Measurements from ENCODE around the gene GGACT. TPM values are rescaled to one million over a fixed set of nuclear protein-coding genes. Genes with fewer than 3 reads are reported as not detected.

Gene GGACT
- polyA plus RNA-seq, 1 donor from 2014 or later, result 1.7 TPM

DNA sequence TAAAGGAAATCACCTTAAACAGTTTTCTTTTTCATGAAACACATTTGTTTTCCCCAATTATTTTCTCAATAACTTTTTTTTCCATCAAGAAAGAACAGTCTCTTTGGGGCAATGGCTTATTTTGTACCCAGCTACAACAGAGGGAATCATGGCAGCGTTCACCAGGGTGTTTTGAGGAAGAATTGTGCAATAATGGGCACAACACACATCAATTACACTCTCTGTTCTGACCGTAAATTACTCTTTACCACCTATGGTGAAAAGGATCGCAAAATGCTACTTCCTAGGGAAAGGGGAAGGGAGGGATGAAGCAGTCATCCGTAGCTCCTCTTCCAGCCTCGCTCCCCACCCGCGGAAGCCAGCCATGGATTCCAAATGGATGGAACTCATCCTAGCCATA is 47.4 kb upstream of the GGACT start:
- H3K4me3 ChIP-seq (ENCODE audit: low read length), result no peak overlapping the region
- H3K36me3 ChIP-seq (ENCODE audit: insufficient read depth, low read length), result peaks cover 13% of the 10 kb centered on the region
- H3F3A ChIP-seq (ENCODE audit: insufficient read depth, low read length, poor library complexity, severe bottlenecking), result peaks cover 3% of the 10 kb centered on the region
- no peaks in the 10 kb centered on the region for H3K9me2 ChIP-seq (ENCODE audit: insufficient read depth, low read length)
- no peaks in the 10 kb centered on the region for H4K20me1 ChIP-seq (ENCODE audit: insufficient read depth)
- H3K9me3 ChIP-seq (ENCODE audit: low read length), result no peaks in the 10 kb centered on the region
- TF ChIP-seq, protein P1, sequence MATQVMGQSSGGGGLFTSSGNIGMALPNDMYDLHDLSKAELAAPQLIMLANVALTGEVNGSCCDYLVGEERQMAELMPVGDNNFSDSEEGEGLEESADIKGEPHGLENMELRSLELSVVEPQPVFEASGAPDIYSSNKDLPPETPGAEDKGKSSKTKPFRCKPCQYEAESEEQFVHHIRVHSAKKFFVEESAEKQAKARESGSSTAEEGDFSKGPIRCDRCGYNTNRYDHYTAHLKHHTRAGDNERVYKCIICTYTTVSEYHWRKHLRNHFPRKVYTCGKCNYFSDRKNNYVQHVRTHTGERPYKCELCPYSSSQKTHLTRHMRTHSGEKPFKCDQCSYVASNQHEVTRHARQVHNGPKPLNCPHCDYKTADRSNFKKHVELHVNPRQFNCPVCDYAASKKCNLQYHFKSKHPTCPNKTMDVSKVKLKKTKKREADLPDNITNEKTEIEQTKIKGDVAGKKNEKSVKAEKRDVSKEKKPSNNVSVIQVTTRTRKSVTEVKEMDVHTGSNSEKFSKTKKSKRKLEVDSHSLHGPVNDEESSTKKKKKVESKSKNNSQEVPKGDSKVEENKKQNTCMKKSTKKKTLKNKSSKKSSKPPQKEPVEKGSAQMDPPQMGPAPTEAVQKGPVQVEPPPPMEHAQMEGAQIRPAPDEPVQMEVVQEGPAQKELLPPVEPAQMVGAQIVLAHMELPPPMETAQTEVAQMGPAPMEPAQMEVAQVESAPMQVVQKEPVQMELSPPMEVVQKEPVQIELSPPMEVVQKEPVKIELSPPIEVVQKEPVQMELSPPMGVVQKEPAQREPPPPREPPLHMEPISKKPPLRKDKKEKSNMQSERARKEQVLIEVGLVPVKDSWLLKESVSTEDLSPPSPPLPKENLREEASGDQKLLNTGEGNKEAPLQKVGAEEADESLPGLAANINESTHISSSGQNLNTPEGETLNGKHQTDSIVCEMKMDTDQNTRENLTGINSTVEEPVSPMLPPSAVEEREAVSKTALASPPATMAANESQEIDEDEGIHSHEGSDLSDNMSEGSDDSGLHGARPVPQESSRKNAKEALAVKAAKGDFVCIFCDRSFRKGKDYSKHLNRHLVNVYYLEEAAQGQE (IDR thresholded peaks at IDR 0.05; ENCODE audit: borderline replicate concordance), result peak; percentile 44
- no peak for TF ChIP-seq RAD21 (conservative IDR thresholded peaks at IDR 0.05)
- H3K79me2 ChIP-seq (replicated peaks; ENCODE audit: insufficient read depth, low read length), result no peaks in the 10 kb centered on the region
- H3K4me2 ChIP-seq (ENCODE audit: low read length), result no peak overlapping the region
- H3K27me3 ChIP-seq (ENCODE audit: insufficient read depth, low read depth, low read length), result no peaks in the 10 kb centered on the region
- no peak overlapping the region for H3K9ac ChIP-seq (ENCODE audit: low read length)
- no peak overlapping the region for H2AFZ ChIP-seq (ENCODE audit: low read depth, low read length)
- H3K27ac ChIP-seq (ENCODE audit: low read length), result no peak overlapping the region

DNA sequence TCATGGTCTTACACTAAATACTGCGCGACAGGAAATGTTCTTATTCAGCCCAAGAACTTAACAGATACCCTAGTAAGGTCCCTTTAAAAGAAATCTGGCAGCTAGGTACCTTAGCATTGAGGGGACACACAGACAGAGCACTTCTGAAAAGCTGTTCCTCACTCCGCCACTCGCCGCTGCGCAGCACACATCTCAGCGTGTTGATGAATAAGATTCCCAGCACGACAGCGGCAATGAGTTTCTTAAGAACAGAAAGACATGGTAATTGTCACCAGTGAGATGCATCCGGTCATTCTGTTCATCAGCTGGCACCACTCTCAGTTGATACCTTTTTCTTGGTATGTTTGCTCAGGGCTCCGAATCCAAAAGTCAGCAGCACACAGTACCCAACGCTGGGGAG is 46.1 kb upstream of the GGACT start:
- no peaks in the 10 kb centered on the region for H4K20me1 ChIP-seq (ENCODE audit: insufficient read depth)
- H2AFZ ChIP-seq (ENCODE audit: low read depth, low read length), result no peak overlapping the region
- no peak overlapping the region for H3K27ac ChIP-seq (ENCODE audit: low read length)
- H3K9ac ChIP-seq (ENCODE audit: low read length), result no peak overlapping the region
- no peak overlapping the region for H3K4me3 ChIP-seq (ENCODE audit: low read length)
- no peak for TF ChIP-seq TAF1 (IDR thresholded peaks at IDR 0.05; ENCODE audit: low read depth)
- TF ChIP-seq, protein P1 (IDR thresholded peaks at IDR 0.05; ENCODE audit: borderline replicate concordance), result no peak
- TF ChIP-seq, protein P2, sequence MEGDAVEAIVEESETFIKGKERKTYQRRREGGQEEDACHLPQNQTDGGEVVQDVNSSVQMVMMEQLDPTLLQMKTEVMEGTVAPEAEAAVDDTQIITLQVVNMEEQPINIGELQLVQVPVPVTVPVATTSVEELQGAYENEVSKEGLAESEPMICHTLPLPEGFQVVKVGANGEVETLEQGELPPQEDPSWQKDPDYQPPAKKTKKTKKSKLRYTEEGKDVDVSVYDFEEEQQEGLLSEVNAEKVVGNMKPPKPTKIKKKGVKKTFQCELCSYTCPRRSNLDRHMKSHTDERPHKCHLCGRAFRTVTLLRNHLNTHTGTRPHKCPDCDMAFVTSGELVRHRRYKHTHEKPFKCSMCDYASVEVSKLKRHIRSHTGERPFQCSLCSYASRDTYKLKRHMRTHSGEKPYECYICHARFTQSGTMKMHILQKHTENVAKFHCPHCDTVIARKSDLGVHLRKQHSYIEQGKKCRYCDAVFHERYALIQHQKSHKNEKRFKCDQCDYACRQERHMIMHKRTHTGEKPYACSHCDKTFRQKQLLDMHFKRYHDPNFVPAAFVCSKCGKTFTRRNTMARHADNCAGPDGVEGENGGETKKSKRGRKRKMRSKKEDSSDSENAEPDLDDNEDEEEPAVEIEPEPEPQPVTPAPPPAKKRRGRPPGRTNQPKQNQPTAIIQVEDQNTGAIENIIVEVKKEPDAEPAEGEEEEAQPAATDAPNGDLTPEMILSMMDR (IDR thresholded peaks at IDR 0.05; ENCODE audit: poor library complexity, severe bottlenecking), result no peak
- no peak for TF ChIP-seq EP300 (conservative IDR thresholded peaks at IDR 0.05; ENCODE audit: poor library complexity, severe bottlenecking)
- no peak for TF ChIP-seq MXI1 (conservative IDR thresholded peaks at IDR 0.05; ENCODE audit: poor library complexity, severe bottlenecking)
- TF ChIP-seq POLR2AphosphoS5 (IDR thresholded peaks at IDR 0.05), result no peak
- TF ChIP-seq RAD21 (conservative IDR thresholded peaks at IDR 0.05), result no peak
- TF ChIP-seq SMC3 (conservative IDR thresholded peaks at IDR 0.05; ENCODE audit: poor library complexity), result no peak
- no peak for TF ChIP-seq EZH2 (IDR thresholded peaks at IDR 0.05; ENCODE audit: borderline replicate concordance, insufficient read depth, low read length, poor library complexity, severe bottlenecking)
- H3K79me2 ChIP-seq (replicated peaks; ENCODE audit: insufficient read depth, low read length), result no peaks in the 10 kb centered on the region
- H3K9me3 ChIP-seq (ENCODE audit: low read length), result no peaks in the 10 kb centered on the region
- H3K4me2 ChIP-seq (ENCODE audit: low read length), result no peak overlapping the region
- H3F3A ChIP-seq (ENCODE audit: insufficient read depth, low read length, poor library complexity, severe bottlenecking), result peaks cover 3% of the 10 kb centered on the region
- peaks cover 10% of the 10 kb centered on the region for H3K36me3 ChIP-seq (ENCODE audit: insufficient read depth, low read length)
- H3K9me2 ChIP-seq (ENCODE audit: insufficient read depth, low read length), result no peaks in the 10 kb centered on the region
- H3K27me3 ChIP-seq (ENCODE audit: insufficient read depth, low read depth, low read length), result no peaks in the 10 kb centered on the region

Measured in neural cell (in vitro differentiated cells).